HG03060 (cell line): ENCODE results near the gene CRIP2.

Experiments
- ATAC-seq: cut with Tn5 transposase; IDR thresholded peaks from one replicate; pipeline ENCODE4 v1.9.1; 2021; ENCODE audit warnings: low read depth, moderate number of reproducible peaks; ENCODE audit not compliant: unreplicated experiment

CRIP2 gene

DNA sequence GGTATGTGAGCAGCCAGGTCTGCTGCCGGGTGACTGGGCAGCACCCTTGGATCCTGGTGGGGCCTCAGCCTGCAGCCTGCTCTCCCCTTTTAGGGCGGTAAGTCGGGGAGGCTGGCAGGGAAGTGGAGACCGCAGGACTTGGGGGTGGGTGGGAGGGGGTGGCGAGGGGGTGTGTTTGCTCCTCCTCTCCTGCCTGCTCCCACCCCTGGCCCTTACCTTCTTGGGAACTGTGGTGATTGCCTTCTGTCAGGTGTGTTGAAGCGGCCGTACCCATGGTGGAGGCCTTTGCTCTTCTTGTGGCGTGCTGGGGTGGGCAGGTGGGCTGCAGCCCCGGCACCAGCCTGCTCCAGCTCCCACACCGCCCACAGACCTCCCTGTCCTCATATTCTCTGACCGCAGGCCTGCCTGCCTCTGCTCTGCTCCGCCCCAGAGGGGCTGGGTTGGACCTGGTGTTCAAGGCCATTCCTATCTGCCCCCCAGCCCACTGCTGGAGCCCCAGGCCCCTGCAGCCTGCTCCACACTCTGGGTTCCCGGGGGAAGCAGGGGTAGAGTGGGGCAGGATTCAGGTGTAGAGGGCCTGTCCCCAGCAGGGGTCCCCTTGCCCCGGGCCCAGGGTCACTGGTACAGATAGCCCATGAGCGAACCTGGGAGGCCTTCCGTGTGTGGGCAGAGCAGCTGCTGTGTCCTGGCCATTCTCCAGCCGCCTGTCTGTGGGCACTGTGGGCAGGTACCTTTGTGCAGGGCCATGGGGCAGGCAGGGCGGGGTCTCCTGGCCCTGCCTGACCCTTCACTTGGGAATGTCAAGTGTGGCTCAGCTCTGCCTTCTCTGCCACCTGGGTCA lies 21.6 kb downstream of the CRIP2 start:
- ATAC-seq = no peak

- no peak for ATAC-seq
Observed at GRCh38 chr14:105496831-105497591, 22.4 kb downstream of the CRIP2 start.

GRCh38 chr14:105497671-105498429 lies 23.2 kb downstream of the CRIP2 start:
- ATAC-seq = no peak

DNA sequence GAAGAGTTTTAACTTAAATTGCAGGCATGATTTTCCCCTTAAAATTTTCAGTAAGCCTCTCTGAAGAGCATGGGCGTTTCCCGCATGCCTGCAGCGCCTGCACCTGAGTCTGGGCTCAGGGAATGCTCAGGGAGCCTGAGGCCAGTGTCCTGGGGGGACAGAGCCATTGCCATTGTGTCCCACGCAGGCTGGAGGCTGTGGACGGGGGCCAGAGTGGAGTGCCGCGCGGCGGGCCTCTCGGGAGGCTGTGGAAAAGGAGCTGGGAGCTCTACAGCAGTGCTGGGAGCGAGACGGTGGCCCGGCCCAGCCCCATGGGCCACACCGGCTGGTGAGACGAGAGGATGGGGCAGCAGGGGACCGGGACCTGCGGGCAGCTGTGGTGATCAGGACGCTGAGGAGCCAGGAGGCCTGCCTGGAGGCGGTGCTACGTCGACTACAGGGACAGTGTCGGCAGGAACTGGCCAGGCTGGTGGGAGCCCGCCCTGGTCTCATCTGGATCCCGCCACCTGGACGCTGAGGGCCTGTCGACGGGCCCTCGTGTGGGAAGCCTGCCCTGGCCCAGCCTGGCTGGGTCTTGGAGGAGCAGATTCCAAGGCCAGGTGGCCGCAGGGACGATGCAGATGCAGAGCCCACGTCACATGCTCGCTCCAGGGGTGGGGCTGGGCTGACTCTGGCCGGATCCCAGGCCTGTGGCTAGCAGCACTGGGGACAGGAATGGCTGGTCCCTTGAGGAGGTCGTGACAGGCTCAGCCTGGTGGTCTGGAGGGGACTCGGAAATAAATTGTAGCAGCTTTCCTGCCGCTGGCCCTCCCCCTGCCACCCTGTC lies 24.0 kb downstream of the CRIP2 start:
- no peak for ATAC-seq

DNA sequence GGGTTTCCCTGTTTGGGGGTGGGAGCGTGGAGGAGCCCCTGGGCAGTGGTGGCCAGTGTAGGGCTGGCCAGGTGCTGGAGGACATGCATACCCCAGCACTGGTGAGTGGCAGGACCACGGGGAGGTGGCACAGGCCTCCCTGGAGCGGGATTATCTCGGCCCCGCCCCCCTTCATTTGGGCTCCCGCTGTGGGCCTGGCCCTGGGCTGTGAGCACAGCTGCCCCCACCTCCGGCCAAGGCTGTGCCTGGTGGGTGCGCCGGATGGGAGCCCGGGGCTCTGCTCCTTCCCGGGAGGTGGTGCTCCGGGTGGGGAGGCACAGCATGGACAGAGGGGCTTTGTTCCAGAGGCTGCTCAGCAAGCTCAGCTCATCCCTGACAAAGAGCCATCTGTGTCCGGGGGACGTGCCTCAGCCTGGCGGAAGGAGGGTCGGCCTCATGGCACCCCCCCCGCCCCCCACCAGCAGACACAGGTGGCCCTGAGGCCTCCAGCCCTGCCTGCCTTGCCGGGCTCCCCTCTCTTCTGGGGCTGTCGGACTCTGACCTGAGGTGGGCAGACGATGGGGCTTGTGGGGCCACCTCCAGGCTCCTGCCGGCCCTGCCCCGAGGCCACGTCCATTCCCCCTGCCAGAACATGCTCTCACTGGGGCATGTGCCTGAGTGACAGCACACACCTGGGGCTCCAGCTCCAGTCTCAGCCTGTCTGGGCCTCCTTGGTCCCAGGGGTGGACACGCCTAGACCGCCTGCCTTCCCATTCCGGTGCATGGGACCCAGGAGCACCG lies 24.8 kb downstream of the CRIP2 start:
- ATAC-seq = no peak

- ATAC-seq = no peak
Observed at GRCh38 chr14:105500036-105500725, 25.6 kb downstream of the CRIP2 start.

- no peak for ATAC-seq
Observed at GRCh38 chr14:105500726-105501101, 26.1 kb downstream of the CRIP2 start.

DNA sequence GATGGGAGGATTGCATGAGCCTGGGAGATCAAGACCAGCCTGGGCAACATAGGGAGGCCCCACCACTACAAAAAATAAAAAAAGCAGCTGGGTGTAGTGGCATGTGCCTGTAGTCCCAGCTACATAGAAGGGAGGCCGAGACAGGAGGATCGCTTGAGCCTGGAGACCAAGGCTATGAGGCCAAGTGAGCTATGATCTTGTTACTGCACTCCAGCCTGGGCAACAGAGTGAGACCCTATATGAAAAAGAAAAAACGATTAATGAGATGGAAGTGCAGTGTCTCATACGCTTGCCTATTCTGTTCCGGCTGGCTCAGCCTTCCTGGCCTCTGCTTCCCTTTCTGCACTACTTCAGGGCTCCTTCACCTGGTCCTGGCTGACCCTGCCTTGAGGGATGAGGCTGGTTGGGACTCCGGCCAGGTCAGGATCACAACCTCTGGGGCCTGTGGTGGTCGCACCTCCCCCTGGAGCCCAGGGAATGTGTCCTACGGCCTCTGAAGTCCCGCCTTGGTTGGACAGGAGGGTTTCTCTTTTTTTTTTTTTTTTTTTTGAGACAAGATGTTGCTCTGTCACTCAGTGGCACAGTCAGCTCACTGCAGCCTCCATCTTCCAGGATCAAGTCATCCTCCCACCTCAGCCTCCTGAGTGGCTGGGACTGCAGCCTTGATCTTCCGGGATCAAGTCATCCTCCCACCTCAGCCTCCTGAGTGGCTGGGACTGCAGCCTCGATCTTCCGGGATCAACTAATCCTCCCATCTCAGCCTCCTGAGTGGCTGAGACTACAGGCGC lies 27.1 kb downstream of the CRIP2 start:
- no peak for ATAC-seq

- no peak for ATAC-seq
Observed at GRCh38 chr14:105502446-105503295, 28.1 kb downstream of the CRIP2 start.

DNA sequence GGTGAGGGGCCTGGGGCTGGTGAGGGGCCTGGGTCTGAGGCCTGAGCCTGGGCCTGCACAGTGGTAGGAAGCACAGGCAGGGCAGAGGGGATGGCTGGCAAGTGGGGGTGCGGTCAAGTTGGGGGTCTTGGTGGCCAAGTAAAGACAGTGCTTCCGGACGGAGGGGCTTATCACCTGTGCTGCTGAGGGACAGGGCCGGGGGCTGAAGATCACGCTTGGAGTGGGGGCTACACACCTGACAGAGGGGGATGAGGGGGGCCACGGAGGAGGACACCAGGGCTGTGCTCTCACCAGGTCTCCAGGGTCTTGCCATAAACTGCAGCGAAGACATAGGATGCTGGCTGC lies 28.6 kb downstream of the CRIP2 start:
- no peak for ATAC-seq

DNA sequence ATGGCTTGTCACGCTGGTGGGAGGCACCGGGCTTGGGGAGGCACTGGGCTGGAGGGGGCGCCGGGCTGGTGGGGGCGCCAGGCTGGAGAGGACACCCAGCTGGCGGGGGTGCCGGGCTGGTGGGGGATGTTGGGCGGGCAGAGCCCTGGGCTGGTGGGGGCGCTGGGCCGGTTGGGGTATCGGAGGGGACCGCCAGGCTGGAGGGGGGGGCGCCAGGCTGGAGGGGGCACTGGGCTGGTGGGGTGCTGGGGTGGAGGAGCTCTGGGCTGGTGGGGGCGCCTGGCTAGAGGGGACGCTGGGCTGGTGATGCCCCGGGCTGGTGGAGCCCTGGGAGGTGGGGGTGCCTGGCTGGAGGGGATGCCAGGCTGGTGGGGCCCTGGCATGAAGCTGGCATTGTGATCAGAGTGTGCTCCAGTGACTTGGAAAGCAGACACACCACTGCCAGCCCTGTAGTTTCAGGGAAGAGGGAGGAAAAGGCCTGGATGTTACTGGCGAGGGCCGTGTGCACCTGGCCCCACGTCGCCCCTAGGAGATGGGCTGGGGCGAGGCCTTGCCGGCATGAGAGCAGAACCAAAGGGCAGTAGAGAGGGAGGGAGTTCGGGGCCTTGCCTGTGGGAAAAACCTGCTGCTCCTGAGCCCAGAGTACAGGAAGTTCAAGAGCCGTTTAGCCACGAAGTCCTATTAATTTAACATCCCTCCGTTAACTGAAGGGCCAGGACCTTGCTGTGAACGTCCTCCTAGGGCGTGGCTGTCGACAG lies 29.5 kb downstream of the CRIP2 start:
- ATAC-seq = no peak

DNA sequence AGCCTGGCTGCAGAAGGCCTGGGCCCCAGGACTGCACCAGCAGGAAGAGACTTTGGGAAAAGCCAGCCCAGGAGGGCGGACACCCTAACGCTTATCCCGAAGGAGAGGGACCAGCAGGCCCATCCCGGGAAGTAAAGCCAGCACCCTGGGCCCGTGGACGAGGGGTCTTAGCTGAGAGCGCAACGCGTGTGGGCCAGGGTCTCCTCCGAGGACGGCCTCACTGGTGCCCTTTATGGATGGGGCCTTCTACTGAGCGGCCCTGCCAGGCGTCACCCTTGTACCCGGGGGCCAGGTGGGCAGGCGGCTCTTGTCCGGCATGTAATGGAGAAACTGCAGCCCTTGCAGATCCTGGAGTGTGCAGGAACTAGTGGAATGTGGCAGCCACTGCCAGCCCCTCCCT lies 30.5 kb downstream of the CRIP2 start:
- ATAC-seq = no peak

DNA sequence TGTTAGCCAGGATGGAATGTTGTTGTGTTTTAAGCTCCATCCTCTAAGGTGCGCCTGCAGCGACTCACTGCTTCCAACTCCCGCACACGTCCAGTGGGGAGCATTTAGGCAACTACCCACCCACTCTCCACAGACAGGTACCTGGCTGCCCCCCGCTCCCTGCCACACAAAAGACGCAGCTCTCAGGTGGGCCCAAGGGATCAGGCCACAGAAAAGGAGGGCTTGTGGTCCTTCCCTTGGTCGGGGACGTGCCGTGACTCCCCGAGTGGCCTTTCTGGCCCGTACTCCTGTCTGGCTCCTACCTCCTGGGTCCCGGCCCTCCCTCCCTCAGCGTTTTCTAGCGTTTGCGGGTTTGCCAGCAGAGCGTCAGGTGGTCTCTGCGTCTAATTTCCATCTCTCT lies 32.6 kb downstream of the CRIP2 start:
- ATAC-seq = no peak

GRCh38 chr14:105508069-105508468 lies 33.4 kb downstream of the CRIP2 start:
- no peak for ATAC-seq

DNA sequence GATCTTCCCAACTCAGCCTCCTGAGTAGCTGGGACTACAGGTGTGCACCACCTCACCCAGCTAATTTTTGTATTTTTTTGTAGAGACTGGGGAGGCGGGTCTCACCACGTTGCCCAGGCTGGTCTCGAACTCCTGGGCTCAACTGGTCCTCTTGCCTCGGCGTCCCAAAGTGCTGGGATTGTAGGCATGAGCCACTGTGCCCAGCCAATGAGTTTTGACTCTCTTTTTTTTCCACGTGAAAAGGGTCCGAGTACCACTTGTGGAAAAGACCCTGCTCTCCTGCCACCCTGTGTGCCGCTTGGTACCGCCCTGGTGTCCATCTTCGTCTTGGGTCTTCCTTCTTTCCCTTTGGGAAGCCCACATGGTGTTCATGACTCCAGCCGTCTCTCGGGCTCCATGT lies 34.0 kb downstream of the CRIP2 start:
- ATAC-seq = no peak

GRCh38 chr14:105517096-105517495 lies 42.5 kb downstream of the CRIP2 start:
- ATAC-seq = no peak
